Neural crest cell (in vitro differentiated cells): ENCODE measurements around the gene NR2F2. TPM values are rescaled to one million over a fixed set of nuclear protein-coding genes. Genes with fewer than 3 reads are reported as not detected.

Experiments
- DNase-seq: peaks from one replicate; pipeline ENCODE4 v3.0.0; 2021; ENCODE audit warnings: low read depth, mixed read lengths, low spot score
- H3K27ac Mint-ChIP-seq: one replicate; pipeline ENCODE4 v1.8.0; 2021; ENCODE audit warnings: mild to moderate bottlenecking, mixed read lengths; ENCODE audit not compliant: unreplicated experiment
- H3K27me3 Mint-ChIP-seq: 2 replicates; pipeline ENCODE4 v1.8.0; 2021; ENCODE audit warnings: low read depth, mild to moderate bottlenecking, mixed read lengths
- H3K36me3 Mint-ChIP-seq: 2 replicates; pipeline ENCODE4 v1.8.0; 2021; ENCODE audit warnings: low read depth, mild to moderate bottlenecking, mixed read lengths
- H3K4me1 Mint-ChIP-seq: 2 replicates; pipeline ENCODE4 v1.8.0; 2021; ENCODE audit warnings: mixed read lengths
- H3K4me3 Mint-ChIP-seq: one replicate; pipeline ENCODE4 v1.8.0; 2021; ENCODE audit warnings: mild to moderate bottlenecking, mixed read lengths
- H3K9me3 Mint-ChIP-seq: 2 replicates; pipeline ENCODE4 v1.8.0; 2021; ENCODE audit warnings: mixed read lengths
- CTCF ChIP-seq: fragments of 200-600 bp; sonication (generic); conservative IDR thresholded peaks from 2 replicates; pipeline ENCODE4 v1.5.0; 2021; ENCODE audit warnings: antibody characterized with exemption, mild to moderate bottlenecking
- total RNA-seq: library from RNA; stranded (reverse); gene quantifications from 2 replicates; pipeline ENCODE4 v1.2.1, GENCODE V29; 2021

Gene NR2F2
- total RNA-seq, 1 donor from 2014 or later, result 147 TPM

- no peaks in the 10 kb centered on the region for H3K9me3 Mint-ChIP-seq
- H3K36me3 Mint-ChIP-seq, result peaks cover 6% of the 10 kb centered on the region
- peaks cover 86% of the 10 kb centered on the region for H3K4me1 Mint-ChIP-seq
- peak overlapping the region; percentile 96 for H3K27ac Mint-ChIP-seq
- DNase-seq, result no peak
- peaks cover 69% of the 10 kb centered on the region for H3K27me3 Mint-ChIP-seq
- no peak for TF ChIP-seq CTCF
- H3K4me3 Mint-ChIP-seq, result peak overlapping the region; percentile 96
Measured at GRCh38 chr15:96349857-96350720, 19.6 kb downstream of the NR2F2 start.

GRCh38 chr15:96350934-96351724 is 20.6 kb downstream of the NR2F2 start:
- H3K27ac Mint-ChIP-seq, result peak overlapping the region; percentile 52
- no peak for TF ChIP-seq CTCF
- H3K9me3 Mint-ChIP-seq, result no peaks in the 10 kb centered on the region

GRCh38 chr15:96351761-96352603 is 21.5 kb downstream of the NR2F2 start:
- DNase-seq, result no peak
- H3K4me1 Mint-ChIP-seq, result peaks cover 82% of the 10 kb centered on the region
- H3K9me3 Mint-ChIP-seq, result no peaks in the 10 kb centered on the region
- H3K36me3 Mint-ChIP-seq, result peaks cover 2% of the 10 kb centered on the region
- TF ChIP-seq CTCF, result peak; percentile 20
- peak overlapping the region; percentile 77 for H3K27ac Mint-ChIP-seq
- H3K4me3 Mint-ChIP-seq, result peak overlapping the region; percentile 96
- H3K27me3 Mint-ChIP-seq, result peaks cover 72% of the 10 kb centered on the region

More at GRCh38 chr15:96350934-96351724, 20.6 kb downstream of the NR2F2 start:
- Mint-ChIP-seq H3K27me3 (peaks cover 70% of the 10 kb centered on the region), H3K4me1 (peaks cover 83% of the 10 kb centered on the region), H3K4me3 (peak overlapping the region; percentile 96), H3K36me3 (peaks cover 2% of the 10 kb centered on the region)
- DNase-seq, result no peak

- no peak for TF ChIP-seq CTCF
- peak overlapping the region; percentile 83 for H3K4me3 Mint-ChIP-seq
- peaks cover 80% of the 10 kb centered on the region for H3K4me1 Mint-ChIP-seq
- no peaks in the 10 kb centered on the region for H3K9me3 Mint-ChIP-seq
- peak overlapping the region; percentile 89 for H3K27ac Mint-ChIP-seq
- H3K27me3 Mint-ChIP-seq, result peaks cover 70% of the 10 kb centered on the region
- no peaks in the 10 kb centered on the region for H3K36me3 Mint-ChIP-seq
- DNase-seq, result no peak
Measured at GRCh38 chr15:96352604-96353405, 22.3 kb downstream of the NR2F2 start.
